Skeletal muscle tissue (tissue), 4 donors: ENCODE measurements around the gene GLTP. TPM values are rescaled to one million over a fixed set of nuclear protein-coding genes. Genes with fewer than 3 reads are reported as not detected.
"Not testable (repeated sequence)": the region's sequence is repeated elsewhere in the genome, so short reads cannot be mapped to it uniquely, and the experiment has no call there.

ENCODE experiments used
- H3K27ac ChIP-seq: one replicate; pipeline ENCODE4 v1.7.0; 2013; ENCODE audit warnings: mild to moderate bottlenecking, low read depth, low read length, inconsistent platforms
- H3K27me3 ChIP-seq, 3 donors: one replicate each; pipeline ENCODE4 v1.7.0; 2013; ENCODE audit warnings: low read length in 3 of 3; ENCODE audit not compliant: control insufficient read depth in 3 of 3, insufficient read depth in 3 of 3
- H3K36me3 ChIP-seq, 3 donors: one replicate each; pipeline ENCODE4 v1.7.0; 2013; ENCODE audit warnings: low read length in 3 of 3; ENCODE audit not compliant: control insufficient read depth in 3 of 3, insufficient read depth in 3 of 3
- H3K4me1 ChIP-seq, 3 donors: one replicate each; pipeline ENCODE4 v1.7.0; 2013; ENCODE audit warnings: low read length in 3 of 3, mild to moderate bottlenecking in 3 of 3; ENCODE audit not compliant: control insufficient read depth in 3 of 3, insufficient read depth in 3 of 3
- H3K4me3 ChIP-seq, 3 donors: one replicate each; pipeline ENCODE4 v1.7.0; 2013; ENCODE audit warnings: low read length in 3 of 3
- H3K9ac ChIP-seq, 3 donors: one replicate each; pipeline ENCODE4 v1.7.0; 2013; ENCODE audit warnings: low read length in 3 of 3, mild to moderate bottlenecking in 3 of 3, moderate library complexity in 2 of 3, low read depth in 1 of 3
- H3K9me3 ChIP-seq, 3 donors: one replicate each; pipeline ENCODE4 v1.7.0; 2013; ENCODE audit warnings: low read length in 3 of 3; ENCODE audit not compliant: control insufficient read depth in 3 of 3
- total RNA-seq: library from RNA; depleted of rRNA; stranded (reverse); fragments of >200 nt; gene quantifications from one replicate; pipeline ENCODE4 v1.2.3, GENCODE V29; 2014
- donor health status: Osteomylitis.

The GLTP gene
- total RNA-seq, 1 donor from 2014 or later: 18.3 TPM

GRCh38 chr12:109905301-109905700, 25.0 kb upstream of the GLTP start:
- Histone ChIP-seq H3K9ac (no peak overlapping the region), H3K4me3 (no peak overlapping the region), H3K27me3 (no peaks in the 10 kb centered on the region), H3K4me1 (peaks cover 13 to 17% (median 14%) of the 10 kb centered on the region in 3 donors), H3K36me3 (peaks cover 58 to 70% (median 64%) of the 10 kb centered on the region in 3 donors), H3K27ac (no peak overlapping the region), H3K9me3 (no peaks in the 10 kb centered on the region)

GRCh38 chr12:109902891-109903418, 22.6 kb upstream of the GLTP start:
- Histone ChIP-seq H3K4me1 (peaks cover 14 to 24% (median 17%) of the 10 kb centered on the region in 3 donors), H3K4me3 (no peak overlapping the region), H3K27me3 (no peaks in the 10 kb centered on the region), H3K27ac (no peak overlapping the region), H3K9me3 (no peaks in the 10 kb centered on the region), H3K36me3 (peaks cover 47 to 51% (median 48%) of the 10 kb centered on the region in 3 donors), H3K9ac (no peak overlapping the region)

GRCh38 chr12:109900752-109901580, 20.6 kb upstream of the GLTP start:
- Histone ChIP-seq H3K4me1 (peaks cover 14 to 24% (median 17%) of the 10 kb centered on the region in 3 donors), H3K27ac (peak overlapping the region; percentile 77), H3K9ac (peak overlapping the region; percentile 87 to 91 (median 88)), H3K9me3 (no peaks in the 10 kb centered on the region), H3K27me3 (no peaks in the 10 kb centered on the region), H3K36me3 (peaks cover 27 to 32% (median 29%) of the 10 kb centered on the region in 3 donors), H3K4me3 (peak overlapping the region; percentile 89 to 97 (median 92))

GRCh38 chr12:109899783-109900751, 19.7 kb upstream of the GLTP start, which contains the start of gene TCHP:
TCHP (plus strand) TSS chr12:109900274; CDS start chr12:109903027, 2,753 bp downstream.
- peak within 1 kb of the TSS; percentile 89 to 97 (median 92) for H3K4me3 ChIP-seq
- H3K9ac ChIP-seq: peak within 1 kb of the TSS; percentile 87 to 91 (median 88)
- H3K27me3 ChIP-seq: no peaks in the 10 kb centered on the region
- H3K36me3 ChIP-seq: peaks cover 21 to 23% (median 22%) of the 10 kb centered on the region in 3 donors
- peaks cover 14 to 24% (median 17%) of the 10 kb centered on the region in 3 donors for H3K4me1 ChIP-seq
- peak within 1 kb of the TSS; percentile 77 for H3K27ac ChIP-seq
- no peaks in the 10 kb centered on the region for H3K9me3 ChIP-seq

- Histone ChIP-seq H3K27ac (peak overlapping the region; percentile 77), H3K4me1 (peaks cover 14 to 24% (median 17%) of the 10 kb centered on the region in 3 donors), H3K9ac (peak overlapping the region; percentile 87 to 91 (median 88)), H3K36me3 (peaks cover 13 to 16% (median 15%) of the 10 kb centered on the region in 3 donors), H3K4me3 (peak overlapping the region in 1 of 3 donors; percentile 92)
- H3K27me3 ChIP-seq, H3K9me3 ChIP-seq: not testable (repeated sequence)
Observed at GRCh38 chr12:109899345-109899744, 19.0 kb upstream of the GLTP start.

- H3K9ac ChIP-seq: peak overlapping the region in 1 of 3 donors; percentile 33
Observed at GRCh38 chr12:109897029-109897428, 16.7 kb upstream of the GLTP start.

GRCh38 chr12:109896188-109896587, 15.8 kb upstream of the GLTP start:
- H3K36me3 ChIP-seq: no peaks in the 10 kb centered on the region

More at GRCh38 chr12:109897029-109897428, 16.7 kb upstream of the GLTP start:
- no peaks in the 10 kb centered on the region for H3K9me3 ChIP-seq
- H3K4me3 ChIP-seq: no peak overlapping the region
- peaks cover 14 to 24% (median 17%) of the 10 kb centered on the region in 3 donors for H3K4me1 ChIP-seq
- no peak overlapping the region for H3K27ac ChIP-seq
- H3K27me3 ChIP-seq: peaks cover 0 to 7% (median 3%) of the 10 kb centered on the region in 3 donors
- H3K36me3 ChIP-seq: no peaks in the 10 kb centered on the region

GRCh38 chr12:109894939-109895338, 14.6 kb upstream of the GLTP start:
- Histone ChIP-seq H3K4me1 (peaks cover 0 to 5% (median 4%) of the 10 kb centered on the region in 3 donors), H3K9ac (no peak overlapping the region), H3K27me3 (peaks cover 0 to 7% (median 3%) of the 10 kb centered on the region in 3 donors), H3K4me3 (no peak overlapping the region), H3K36me3 (no peaks in the 10 kb centered on the region), H3K9me3 (no peaks in the 10 kb centered on the region), H3K27ac (no peak overlapping the region)

More at GRCh38 chr12:109896188-109896587, 15.8 kb upstream of the GLTP start:
- Histone ChIP-seq H3K27me3 (peaks cover 0 to 7% (median 3%) of the 10 kb centered on the region in 3 donors), H3K9me3 (no peaks in the 10 kb centered on the region), H3K27ac (no peak overlapping the region), H3K9ac (no peak overlapping the region), H3K4me3 (no peak overlapping the region), H3K4me1 (peaks cover 7 to 16% (median 11%) of the 10 kb centered on the region in 3 donors)

- Histone ChIP-seq H3K36me3 (no peaks in the 10 kb centered on the region), H3K9ac (no peak overlapping the region), H3K4me3 (no peak overlapping the region), H3K27ac (no peak overlapping the region), H3K9me3 (no peaks in the 10 kb centered on the region), H3K4me1 (peaks cover 0 to 8% (median 2%) of the 10 kb centered on the region in 3 donors), H3K27me3 (peaks cover 0 to 7% (median 3%) of the 10 kb centered on the region in 3 donors)
Observed at GRCh38 chr12:109893261-109893995, 13.1 kb upstream of the GLTP start.
